A549 (cell line): Measurements from ENCODE around the gene CACNA1H. TPM values are rescaled to one million over a fixed set of nuclear protein-coding genes. Genes with fewer than 3 reads are reported as not detected.

Experiments used
- ATAC-seq, 2 experiments: fragments of 200-7000 bp in 1 of 2; fragments of >200 bp in 1 of 2; cut with Nextera tagmentation in 1 of 2; cut with Tn5 transposase in 1 of 2; 3 replicates each; pipeline versions ENCODE4 v1.8.0 to v1.9.1; 2018 to 2020; ENCODE audit warnings: mild to moderate bottlenecking in 1 of 2, moderate library complexity in 1 of 2
- CTCF ChIA-PET: fragments of 300-600 bp; sonication (Branson Sonifier 250); formaldehyde crosslinking; extraction: SDS; loops from one replicate; lab custom pipeline; 2021; ENCODE audit warnings: antibody characterized with exemption, inconsistent platforms; lab: Yijun Ruan, JAX
- POLR2A ChIA-PET: fragments of 350-600 bp; formaldehyde crosslinking; extraction: SDS; loops from one replicate; lab custom pipeline; 2021; ENCODE audit warnings: antibody characterized with exemption, inconsistent platforms; lab: Yijun Ruan, JAX
- DNase-seq, 2 experiments: peaks; one replicate each; pipeline versions ENCODE4 v3.0.0 to v3.0.0-alpha.2; 2011 to 2016; ENCODE audit warnings: low read depth in 1 of 2, low spot score in 1 of 2
- FAIRE-seq: peaks from 2 replicates; lab custom pipeline; 2011; peaks lifted over from hg19 to GRCh38; lab: Jason Lieb, UNC
- H3K27ac ChIP-seq, 2 experiments: fragments of >200 bp; sonication (Bioruptor Twin); formaldehyde crosslinking; 3 replicates each; pipeline ENCODE4 v1.5.1; 2016 to 2017
- H3K4me1 ChIP-seq: fragments of >200 bp; sonication (Bioruptor Twin); formaldehyde crosslinking; 3 replicates; pipeline ENCODE4 v1.6.1; 2016
- H3K4me2 ChIP-seq: fragments of >200 bp; sonication (Bioruptor Twin); formaldehyde crosslinking; 3 replicates; pipeline ENCODE4 v1.6.1; 2016
- H3K4me3 ChIP-seq: fragments of >200 bp; sonication (Bioruptor Twin); formaldehyde crosslinking; 3 replicates; pipeline ENCODE4 v1.5.1; 2016
- H3K9me3 ChIP-seq: fragments of >200 bp; sonication (Bioruptor Twin); formaldehyde crosslinking; 3 replicates; pipeline ENCODE4 v1.6.1; 2016
- CBX2 ChIP-seq: fragments of 200-600 bp; sonication (generic); IDR thresholded peaks from 2 replicates; pipeline ENCODE4 v1.6.1; 2016; ENCODE audit warnings: low read depth, mild to moderate bottlenecking, borderline replicate concordance
- CBX8 ChIP-seq: fragments of 200-600 bp; sonication (generic); IDR thresholded peaks from 2 replicates; pipeline ENCODE4 v1.6.1; 2016
- EHMT2 ChIP-seq: fragments of 200-600 bp; sonication (generic); IDR thresholded peaks from 2 replicates; pipeline ENCODE4 v1.6.1; 2016; ENCODE audit warnings: antibody characterized with exemption, low read depth, mild to moderate bottlenecking, moderate library complexity
- EP300 ChIP-seq, 2 experiments: fragments of >200 bp; sonication (Bioruptor Twin); formaldehyde crosslinking; IDR thresholded peaks; 2 replicates in 1 of 2; 3 replicates in 1 of 2; pipeline ENCODE4 v1.6.1; 2016 to 2017
- FOXS1 ChIP-seq: fragments of 250-450 bp; sonication (Bioruptor Pico); IDR thresholded peaks from 2 replicates; pipeline ENCODE4 v1.5.0; 2020; ENCODE audit warnings: mild to moderate bottlenecking, moderate library complexity
- HOXB5 ChIP-seq: fragments of 250-450 bp; sonication (Bioruptor Pico); IDR thresholded peaks from 2 replicates; pipeline ENCODE4 v1.5.0; 2020; ENCODE audit warnings: mild to moderate bottlenecking, moderate library complexity
- JUN ChIP-seq, 2 experiments: fragments of >200 bp; sonication (Bioruptor Twin); formaldehyde crosslinking; IDR thresholded peaks; 2 replicates in 1 of 2; 3 replicates in 1 of 2; pipeline ENCODE4 v1.6.1; 2016 to 2017
- MAFK ChIP-seq: fragments of 450-650 bp; IDR thresholded peaks from 2 replicates; pipeline ENCODE4 v1.6.1; 2014; ENCODE audit not compliant: partially characterized antibody
- NR3C1 ChIP-seq: fragments of >200 bp; sonication (Bioruptor Twin); formaldehyde crosslinking; IDR thresholded peaks from 3 replicates; pipeline ENCODE4 v1.6.1; 2017
- PBX3 ChIP-seq: IDR thresholded peaks from 2 replicates; pipeline ENCODE4 v1.6.1; 2012
- POLR2AphosphoS2 ChIP-seq: conservative IDR thresholded peaks from 2 replicates; pipeline ENCODE4 v1.6.1; 2012; ENCODE audit warnings: low read length, improper control_type of control experiment, inconsistent platforms
- RAD21 ChIP-seq, 2 experiments: fragments of >200 bp in 1 of 2; sonication (Bioruptor Twin) in 1 of 2; formaldehyde crosslinking in 1 of 2; IDR thresholded peaks in 1 of 2; conservative IDR thresholded peaks in 1 of 2; 2 replicates in 1 of 2; 3 replicates in 1 of 2; pipeline ENCODE4 v1.6.1; 2012 to 2018; ENCODE audit warnings: inconsistent platforms in 1 of 2
- RCOR1 ChIP-seq: fragments of 150-350 bp; IDR thresholded peaks from 2 replicates; pipeline ENCODE4 v1.6.1; 2014; ENCODE audit warnings: antibody characterized with exemption, low read length, low read depth
- SREBF2 ChIP-seq: fragments of 450-650 bp; IDR thresholded peaks from 2 replicates; pipeline ENCODE4 v1.6.1; 2014; ENCODE audit warnings: mild to moderate bottlenecking, moderate library complexity
- TFCP2L1 ChIP-seq: fragments of 250-450 bp; sonication (Bioruptor Pico); IDR thresholded peaks from 2 replicates; pipeline ENCODE4 v1.5.0; 2021; ENCODE audit warnings: mild to moderate bottlenecking
- TP53 ChIP-seq: fragments of 250-450 bp; sonication (Bioruptor Pico); IDR thresholded peaks from 2 replicates; pipeline ENCODE4 v1.5.0; 2021; ENCODE audit warnings: mild to moderate bottlenecking, moderate library complexity
- ZSCAN20 ChIP-seq: fragments of 250-450 bp; sonication (Bioruptor Pico); IDR thresholded peaks from 2 replicates; pipeline ENCODE4 v1.8.0; 2022; ENCODE audit warnings: mild to moderate bottlenecking, moderate library complexity
- WGBS: methylation state at CpG from one replicate; pipeline ENCODE4 v1.1.6; 2017; ENCODE audit errors: missing lambda C conversion rate; 5-methylcytosine and 5-hydroxymethylcytosine counted together
- polyA plus RNA-seq, 4 experiments: library from polyadenylated mRNA; depleted of rRNA in 3 of 4; stranded (reverse); fragments of >200 nt; fragmentation: RNase III in 1 of 4; extraction: RNeasy Plus Mini Kit Qiagen cat#74134 plus additional on column Dnase treatment in 1 of 4; gene quantifications; 2 replicates in 3 of 4; 3 replicates in 1 of 4; pipeline ENCODE4 v1.2.3, GENCODE V29; 2011 to 2017
- TF ChIP-seq, protein P1 (sequence below): fragments of 200-600 bp; sonication (generic); IDR thresholded peaks from 2 replicates; pipeline ENCODE4 v1.6.1; 2016; ENCODE audit warnings: antibody characterized with exemption, mild to moderate bottlenecking, moderate library complexity
- TF ChIP-seq, protein P2 (sequence below): IDR thresholded peaks from 2 replicates; pipeline ENCODE4 v1.6.1; 2012; ENCODE audit warnings: low read depth, borderline replicate concordance

The CACNA1H gene
- polyA plus RNA-seq, 2 of the 4 experiments (the other 2 are of a cell fraction) = 7.2 to 15.8 TPM

DNA sequence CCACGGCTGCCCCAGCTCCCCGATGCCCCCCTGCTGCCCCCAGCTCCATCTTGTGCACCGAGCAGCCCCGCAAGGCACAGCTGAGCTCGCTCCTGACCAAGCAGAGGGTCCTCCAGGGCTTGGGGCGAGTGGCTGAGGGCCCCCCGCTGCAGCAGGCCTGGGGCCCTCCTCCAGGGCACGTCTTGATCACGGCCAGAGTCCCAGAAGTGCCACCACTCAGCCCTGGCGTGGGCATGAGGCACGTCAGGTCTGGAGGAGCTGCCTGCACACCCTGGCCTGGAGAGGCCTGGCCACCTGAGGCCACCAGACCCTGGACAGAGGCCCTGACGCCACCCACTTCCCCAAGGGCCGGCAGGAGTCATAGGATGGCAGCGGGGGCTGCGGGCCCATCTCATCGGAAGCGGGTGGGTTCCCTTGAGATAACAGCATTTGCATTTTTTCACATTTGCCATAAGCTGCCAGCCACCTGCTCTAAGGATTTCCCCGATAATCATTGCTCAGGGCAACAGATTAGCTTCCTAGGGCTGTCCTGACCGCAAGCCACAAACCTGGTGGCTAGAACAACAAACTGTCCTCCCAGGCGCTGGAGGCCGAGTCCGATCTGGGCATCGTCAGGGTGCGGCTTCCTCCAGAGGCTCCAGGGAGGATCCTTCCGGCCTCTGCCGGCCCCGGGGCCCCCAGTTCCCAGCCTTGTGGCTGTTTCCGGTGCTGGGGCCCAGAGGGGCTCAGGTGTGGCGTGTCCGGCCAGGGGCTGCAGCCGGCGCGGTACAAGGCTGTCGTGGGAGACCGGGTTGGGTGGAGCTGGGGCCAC, 32.9 kb upstream of the CACNA1H start:
- no peaks in the 10 kb centered on the region for H3K9me3 ChIP-seq
- DNase-seq = no peak
- FAIRE-seq = no peak
- POLR2A ChIA-PET = no interaction called here
- 75% methylated on average over 16 of the region's 35 CpGs for WGBS
- ATAC-seq = no peak
- no peak overlapping the region for H3K27ac ChIP-seq
- no peak overlapping the region for H3K4me2 ChIP-seq
- TF ChIP-seq RAD21 (conservative IDR thresholded peaks at IDR 0.05 in 1 of 2, IDR thresholded peaks at IDR 0.05 in 1 of 2) (no peak), NR3C1 (no peak)
- CTCF ChIA-PET = interaction anchor here (1.2 to 3.7 kb wide), 4 partner anchors 14 to 74 kb away, joined by 3 to 9 read pairs (median 4); no protein-coding TSS in a partner anchor
- H3K4me3 ChIP-seq = no peak overlapping the region
- H3K4me1 ChIP-seq = no peaks in the 10 kb centered on the region

DNA sequence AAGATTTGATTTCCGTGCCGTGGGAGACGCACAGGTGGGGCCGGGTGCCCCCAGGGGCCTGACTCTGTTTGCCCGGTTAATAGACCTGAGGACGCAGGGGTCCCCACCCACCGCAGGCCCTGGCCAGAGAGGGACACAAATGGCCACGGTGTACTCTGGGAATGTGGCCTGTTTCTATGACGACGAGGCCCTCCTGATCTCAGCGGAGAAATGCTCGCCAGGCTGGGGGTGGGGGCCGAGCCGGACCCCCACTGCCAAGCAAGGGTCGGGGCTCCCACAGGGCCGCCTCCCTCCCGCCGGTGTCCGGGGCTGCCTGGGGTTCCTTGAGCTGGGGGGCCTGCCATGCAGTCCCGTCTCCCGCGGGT, 32.3 kb upstream of the CACNA1H start:
- FAIRE-seq (no peak), DNase-seq (no peak), ATAC-seq (no peak)
- POLR2A ChIA-PET = no interaction called here
- TF ChIP-seq JUN (IDR thresholded peaks at IDR 0.05) (no peak), FOXS1 (no peak), EP300 (IDR thresholded peaks at IDR 0.05) (no peak), TP53 (no peak), POLR2AphosphoS2 (no peak), ZSCAN20 (no peak), EHMT2 (no peak), TFCP2L1 (CRISPR knock-in tag) (no peak), MAFK (no peak), CBX8 (no peak), PBX3 (no peak), RCOR1 (no peak), CBX2 (no peak), SREBF2 (no peak), RAD21 (conservative IDR thresholded peaks at IDR 0.05 in 1 of 2, IDR thresholded peaks at IDR 0.05 in 1 of 2) (no peak), HOXB5 (CRISPR knock-in tag) (no peak)
- TF ChIP-seq, protein P1, sequence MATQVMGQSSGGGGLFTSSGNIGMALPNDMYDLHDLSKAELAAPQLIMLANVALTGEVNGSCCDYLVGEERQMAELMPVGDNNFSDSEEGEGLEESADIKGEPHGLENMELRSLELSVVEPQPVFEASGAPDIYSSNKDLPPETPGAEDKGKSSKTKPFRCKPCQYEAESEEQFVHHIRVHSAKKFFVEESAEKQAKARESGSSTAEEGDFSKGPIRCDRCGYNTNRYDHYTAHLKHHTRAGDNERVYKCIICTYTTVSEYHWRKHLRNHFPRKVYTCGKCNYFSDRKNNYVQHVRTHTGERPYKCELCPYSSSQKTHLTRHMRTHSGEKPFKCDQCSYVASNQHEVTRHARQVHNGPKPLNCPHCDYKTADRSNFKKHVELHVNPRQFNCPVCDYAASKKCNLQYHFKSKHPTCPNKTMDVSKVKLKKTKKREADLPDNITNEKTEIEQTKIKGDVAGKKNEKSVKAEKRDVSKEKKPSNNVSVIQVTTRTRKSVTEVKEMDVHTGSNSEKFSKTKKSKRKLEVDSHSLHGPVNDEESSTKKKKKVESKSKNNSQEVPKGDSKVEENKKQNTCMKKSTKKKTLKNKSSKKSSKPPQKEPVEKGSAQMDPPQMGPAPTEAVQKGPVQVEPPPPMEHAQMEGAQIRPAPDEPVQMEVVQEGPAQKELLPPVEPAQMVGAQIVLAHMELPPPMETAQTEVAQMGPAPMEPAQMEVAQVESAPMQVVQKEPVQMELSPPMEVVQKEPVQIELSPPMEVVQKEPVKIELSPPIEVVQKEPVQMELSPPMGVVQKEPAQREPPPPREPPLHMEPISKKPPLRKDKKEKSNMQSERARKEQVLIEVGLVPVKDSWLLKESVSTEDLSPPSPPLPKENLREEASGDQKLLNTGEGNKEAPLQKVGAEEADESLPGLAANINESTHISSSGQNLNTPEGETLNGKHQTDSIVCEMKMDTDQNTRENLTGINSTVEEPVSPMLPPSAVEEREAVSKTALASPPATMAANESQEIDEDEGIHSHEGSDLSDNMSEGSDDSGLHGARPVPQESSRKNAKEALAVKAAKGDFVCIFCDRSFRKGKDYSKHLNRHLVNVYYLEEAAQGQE = no peak
- TF ChIP-seq, protein P2, sequence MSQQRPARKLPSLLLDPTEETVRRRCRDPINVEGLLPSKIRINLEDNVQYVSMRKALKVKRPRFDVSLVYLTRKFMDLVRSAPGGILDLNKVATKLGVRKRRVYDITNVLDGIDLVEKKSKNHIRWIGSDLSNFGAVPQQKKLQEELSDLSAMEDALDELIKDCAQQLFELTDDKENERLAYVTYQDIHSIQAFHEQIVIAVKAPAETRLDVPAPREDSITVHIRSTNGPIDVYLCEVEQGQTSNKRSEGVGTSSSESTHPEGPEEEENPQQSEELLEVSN = no peak
- Histone ChIP-seq H3K27ac (no peak overlapping the region), H3K4me1 (no peaks in the 10 kb centered on the region), H3K9me3 (no peaks in the 10 kb centered on the region), H3K4me3 (no peak overlapping the region), H3K4me2 (no peak overlapping the region)
- CTCF ChIA-PET = interaction anchor here (1.3 to 3.7 kb wide), 3 partner anchors 15 to 73 kb away, joined by 3 to 9 read pairs (median 6); no protein-coding TSS in a partner anchor
- 79% methylated on average over 6 of the region's 22 CpGs for WGBS
